Measurements from ENCODE around the gene PIP5K1A. TPM values are rescaled to one million over a fixed set of nuclear protein-coding genes. Genes with fewer than 3 reads are reported as not detected.
"Not testable (repeated sequence)": the region's sequence is repeated elsewhere in the genome, so short reads cannot be mapped to it uniquely, and the experiment has no call there.

The PIP5K1A gene
- polyA plus RNA-seq, 1 of the 3 experiments (the other 2 are of a cell fraction), result 66.0 TPM

DNA sequence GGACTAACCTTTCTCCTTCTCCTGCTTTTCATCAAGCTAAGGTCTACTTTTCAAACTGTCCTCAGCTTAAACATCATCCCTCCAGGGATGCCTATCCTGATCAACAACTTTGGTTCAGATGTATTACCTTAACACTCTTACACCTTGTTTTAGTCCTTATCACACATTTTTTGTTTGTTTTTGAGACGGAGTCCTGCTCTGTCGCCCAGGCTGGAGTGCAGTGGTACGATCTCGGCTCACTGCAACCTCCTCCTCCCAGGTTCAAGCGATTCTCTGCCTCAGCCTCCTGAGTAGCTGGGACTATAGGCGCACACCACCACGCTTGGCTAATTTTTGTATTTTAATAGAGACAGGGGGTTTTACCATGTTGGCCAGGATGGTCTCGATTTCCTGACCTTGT, 9.7 kb upstream of the PIP5K1A start:
- H3K9me3 ChIP-seq; H3K9me2 ChIP-seq; DNase-seq; H3K4me1 ChIP-seq (ENCODE audit: control insufficient read depth in 1 of 2, insufficient read depth in 2 of 2, low read depth in 1 of 2, low read length in 1 of 2); H2AFZ ChIP-seq (ENCODE audit: low read depth); H4K20me1 ChIP-seq (ENCODE audit: insufficient read depth); H3K27me3 ChIP-seq (ENCODE audit: insufficient read depth); H3F3A ChIP-seq (replicated peaks; ENCODE audit: insufficient read depth): not testable (repeated sequence)
- ChIA-PET CTCF (interaction anchor here (0.9 to 3.3 kb wide), 2 partner anchors 14 to 193 kb away, joined by 3 to 21 read pairs; partner anchors contain the start of gene TMOD4), POLR2A (interaction anchor here (1.4 to 2.1 kb wide), 2 partner anchors 22 to 93 kb away, joined by 4 to 10 read pairs; partner anchors contain the start of gene ZNF687)
- H3K4me3 ChIP-seq (ENCODE audit: low read depth in 2 of 2, low read length in 1 of 2), result peak overlapping the region; percentile 66 to 83
- peaks cover 39% of the 10 kb centered on the region for H3K79me2 ChIP-seq (ENCODE audit: insufficient read depth)
- 70% methylated on average over 8 of the region's 8 CpGs for WGBS (ENCODE audit: low lambda C conversion rate)
- H3K27ac ChIP-seq (ENCODE audit: low read depth in 2 of 2, low read length in 1 of 2), result peak overlapping the region in 1 of 2 experiments; percentile 88; a peak in 1 of 4 replicates
- peak overlapping the region; percentile 89 for H3K9ac ChIP-seq
- H3K36me3 ChIP-seq (replicated peaks in 1 of 2; ENCODE audit: control insufficient read depth in 1 of 2, insufficient read depth in 2 of 2, low read length in 1 of 2), result peaks cover 14 to 16% of the 10 kb centered on the region in 2 experiments
- peak overlapping the region; percentile 67 for H3K4me2 ChIP-seq

GRCh38 chr1:151189637-151190445, 8.5 kb upstream of the PIP5K1A start, which contains the start of gene VPS72:
VPS72 (minus strand) TSS chr1:151190197; CDS start chr1:151190121, 76 bp downstream.
- Histone ChIP-seq H3K4me2 (peak within 1 kb of the TSS; percentile 67), H4K20me1 (ENCODE audit: insufficient read depth) (no peaks in the 10 kb centered on the region), H3F3A (replicated peaks; ENCODE audit: insufficient read depth) (peaks cover 11% of the 10 kb centered on the region), H3K79me2 (ENCODE audit: insufficient read depth) (peaks cover 39% of the 10 kb centered on the region), H3K9me2 (no peaks in the 10 kb centered on the region), H3K27me3 (ENCODE audit: insufficient read depth) (no peaks in the 10 kb centered on the region), H3K9ac (peak within 1 kb of the TSS; percentile 89), H3K9me3 (no peaks in the 10 kb centered on the region), H3K36me3 (replicated peaks in 1 of 2; ENCODE audit: control insufficient read depth in 1 of 2, insufficient read depth in 2 of 2, low read length in 1 of 2) (peaks cover 7 to 8% of the 10 kb centered on the region in 2 experiments), H2AFZ (ENCODE audit: low read depth) (peak within 1 kb of the TSS; percentile 73), H3K4me3 (ENCODE audit: low read depth in 2 of 2, low read length in 1 of 2) (peak within 1 kb of the TSS; percentile 66 to 83), H3K27ac (ENCODE audit: low read depth in 2 of 2, low read length in 1 of 2) (peak within 1 kb of the TSS; percentile 85 to 88), H3K4me1 (ENCODE audit: control insufficient read depth in 1 of 2, insufficient read depth in 2 of 2, low read depth in 1 of 2, low read length in 1 of 2) (peaks cover 0 to 6% of the 10 kb centered on the region in 2 experiments; a peak in 1 of 4 replicates)
- ChIA-PET CTCF (interaction anchor here (0.6 to 3.3 kb wide), 10 partner anchors 15 to 769 kb away, joined by 3 to 21 read pairs (median 3); partner anchors contain the start of genes TMOD4 and TNFAIP8L2), POLR2A (interaction anchor here (0.7 to 2.1 kb wide), 12 partner anchors 9 to 210 kb away, joined by 3 to 10 read pairs (median 6); partner anchors contain the start of genes PIP5K1A, PSMD4, TMOD4 and ZNF687)
- WGBS (ENCODE audit: low lambda C conversion rate), result 1% methylated on average over 40 of the region's 42 CpGs
- DNase-seq, result peak; percentile 89
- peak; percentile 77 for TF ChIP-seq CHD2 (IDR thresholded peaks at IDR 0.05; ENCODE audit: low read length, partially characterized antibody)
- peak; percentile 45 for TF ChIP-seq PBX3 (IDR thresholded peaks at IDR 0.05)
- TF ChIP-seq RFX5 (IDR thresholded peaks at IDR 0.05; ENCODE audit: low read length), result 0 out of 2 replicates have a peak, but pooled peaks have one; percentile 56
- TF ChIP-seq FOXJ3 (CRISPR knock-in tag; IDR thresholded peaks at IDR 0.05), result 0 out of 2 replicates have a peak, but pooled peaks have one; percentile 41
- TF ChIP-seq RXRA (IDR thresholded peaks at IDR 0.05; ENCODE audit: borderline replicate concordance, low read depth), result no peak
- no peak for TF ChIP-seq GATA2 (CRISPR knock-in tag; IDR thresholded peaks at IDR 0.05)
- no peak for TF ChIP-seq IRF3 (IDR thresholded peaks at IDR 0.05; ENCODE audit: low read depth, low read length)
- no peak for TF ChIP-seq TEAD4 (IDR thresholded peaks at IDR 0.05; ENCODE audit: borderline replicate concordance, insufficient read depth)
- peak; percentile 82 for TF ChIP-seq GABPA (IDR thresholded peaks at IDR 0.05; ENCODE audit: low read depth)
- peak; percentile 68; the same call in 1 of the 2 replicates for TF ChIP-seq RCOR1 (IDR thresholded peaks at IDR 0.05; ENCODE audit: low read length)
- peak; percentile 87 for TF ChIP-seq YY1 (IDR thresholded peaks at IDR 0.05; ENCODE audit: low read depth)
- TF ChIP-seq MEF2A (IDR thresholded peaks at IDR 0.05; ENCODE audit: borderline replicate concordance, low read depth), result no peak
- TF ChIP-seq, protein P1, sequence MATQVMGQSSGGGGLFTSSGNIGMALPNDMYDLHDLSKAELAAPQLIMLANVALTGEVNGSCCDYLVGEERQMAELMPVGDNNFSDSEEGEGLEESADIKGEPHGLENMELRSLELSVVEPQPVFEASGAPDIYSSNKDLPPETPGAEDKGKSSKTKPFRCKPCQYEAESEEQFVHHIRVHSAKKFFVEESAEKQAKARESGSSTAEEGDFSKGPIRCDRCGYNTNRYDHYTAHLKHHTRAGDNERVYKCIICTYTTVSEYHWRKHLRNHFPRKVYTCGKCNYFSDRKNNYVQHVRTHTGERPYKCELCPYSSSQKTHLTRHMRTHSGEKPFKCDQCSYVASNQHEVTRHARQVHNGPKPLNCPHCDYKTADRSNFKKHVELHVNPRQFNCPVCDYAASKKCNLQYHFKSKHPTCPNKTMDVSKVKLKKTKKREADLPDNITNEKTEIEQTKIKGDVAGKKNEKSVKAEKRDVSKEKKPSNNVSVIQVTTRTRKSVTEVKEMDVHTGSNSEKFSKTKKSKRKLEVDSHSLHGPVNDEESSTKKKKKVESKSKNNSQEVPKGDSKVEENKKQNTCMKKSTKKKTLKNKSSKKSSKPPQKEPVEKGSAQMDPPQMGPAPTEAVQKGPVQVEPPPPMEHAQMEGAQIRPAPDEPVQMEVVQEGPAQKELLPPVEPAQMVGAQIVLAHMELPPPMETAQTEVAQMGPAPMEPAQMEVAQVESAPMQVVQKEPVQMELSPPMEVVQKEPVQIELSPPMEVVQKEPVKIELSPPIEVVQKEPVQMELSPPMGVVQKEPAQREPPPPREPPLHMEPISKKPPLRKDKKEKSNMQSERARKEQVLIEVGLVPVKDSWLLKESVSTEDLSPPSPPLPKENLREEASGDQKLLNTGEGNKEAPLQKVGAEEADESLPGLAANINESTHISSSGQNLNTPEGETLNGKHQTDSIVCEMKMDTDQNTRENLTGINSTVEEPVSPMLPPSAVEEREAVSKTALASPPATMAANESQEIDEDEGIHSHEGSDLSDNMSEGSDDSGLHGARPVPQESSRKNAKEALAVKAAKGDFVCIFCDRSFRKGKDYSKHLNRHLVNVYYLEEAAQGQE (IDR thresholded peaks at IDR 0.05; ENCODE audit: low read depth, low read length), result no peak; the same call in 1 of the 2 replicates
- TF ChIP-seq, protein P2, sequence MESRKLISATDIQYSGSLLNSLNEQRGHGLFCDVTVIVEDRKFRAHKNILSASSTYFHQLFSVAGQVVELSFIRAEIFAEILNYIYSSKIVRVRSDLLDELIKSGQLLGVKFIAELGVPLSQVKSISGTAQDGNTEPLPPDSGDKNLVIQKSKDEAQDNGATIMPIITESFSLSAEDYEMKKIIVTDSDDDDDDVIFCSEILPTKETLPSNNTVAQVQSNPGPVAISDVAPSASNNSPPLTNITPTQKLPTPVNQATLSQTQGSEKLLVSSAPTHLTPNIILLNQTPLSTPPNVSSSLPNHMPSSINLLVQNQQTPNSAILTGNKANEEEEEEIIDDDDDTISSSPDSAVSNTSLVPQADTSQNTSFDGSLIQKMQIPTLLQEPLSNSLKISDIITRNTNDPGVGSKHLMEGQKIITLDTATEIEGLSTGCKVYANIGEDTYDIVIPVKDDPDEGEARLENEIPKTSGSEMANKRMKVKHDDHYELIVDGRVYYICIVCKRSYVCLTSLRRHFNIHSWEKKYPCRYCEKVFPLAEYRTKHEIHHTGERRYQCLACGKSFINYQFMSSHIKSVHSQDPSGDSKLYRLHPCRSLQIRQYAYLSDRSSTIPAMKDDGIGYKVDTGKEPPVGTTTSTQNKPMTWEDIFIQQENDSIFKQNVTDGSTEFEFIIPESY (IDR thresholded peaks at IDR 0.05; ENCODE audit: borderline replicate concordance, low read depth), result no peak
- TF ChIP-seq JUND (IDR thresholded peaks at IDR 0.05), result no peak
- peak; percentile 93 for TF ChIP-seq ELF1 (IDR thresholded peaks at IDR 0.05)
- TF ChIP-seq NRF1 (IDR thresholded peaks at IDR 0.05; ENCODE audit: low read depth, low read length), result no peak; the same call in 1 of the 2 replicates
- peak in 1 of 2 experiments; percentile 23; a peak in 2 of 4 replicates for TF ChIP-seq EP300 (IDR thresholded peaks at IDR 0.05; ENCODE audit: borderline replicate concordance in 1 of 2, low read depth in 1 of 2, low read length in 1 of 2)

Measured in SK-N-SH (cell line).